GM19025 (cell line): ENCODE results near the gene TRAF3IP1.

Source experiments
- ATAC-seq: cut with Tn5 transposase; IDR thresholded peaks from one replicate; pipeline ENCODE4 v1.9.1; 2021; ENCODE audit warnings: mild to moderate bottlenecking, low read depth, moderate library complexity; ENCODE audit not compliant: unreplicated experiment

The TRAF3IP1 gene

GRCh38 chr2:238376884-238377391 is 56.6 kb downstream of the TRAF3IP1 start:
- ATAC-seq, result no peak

DNA sequence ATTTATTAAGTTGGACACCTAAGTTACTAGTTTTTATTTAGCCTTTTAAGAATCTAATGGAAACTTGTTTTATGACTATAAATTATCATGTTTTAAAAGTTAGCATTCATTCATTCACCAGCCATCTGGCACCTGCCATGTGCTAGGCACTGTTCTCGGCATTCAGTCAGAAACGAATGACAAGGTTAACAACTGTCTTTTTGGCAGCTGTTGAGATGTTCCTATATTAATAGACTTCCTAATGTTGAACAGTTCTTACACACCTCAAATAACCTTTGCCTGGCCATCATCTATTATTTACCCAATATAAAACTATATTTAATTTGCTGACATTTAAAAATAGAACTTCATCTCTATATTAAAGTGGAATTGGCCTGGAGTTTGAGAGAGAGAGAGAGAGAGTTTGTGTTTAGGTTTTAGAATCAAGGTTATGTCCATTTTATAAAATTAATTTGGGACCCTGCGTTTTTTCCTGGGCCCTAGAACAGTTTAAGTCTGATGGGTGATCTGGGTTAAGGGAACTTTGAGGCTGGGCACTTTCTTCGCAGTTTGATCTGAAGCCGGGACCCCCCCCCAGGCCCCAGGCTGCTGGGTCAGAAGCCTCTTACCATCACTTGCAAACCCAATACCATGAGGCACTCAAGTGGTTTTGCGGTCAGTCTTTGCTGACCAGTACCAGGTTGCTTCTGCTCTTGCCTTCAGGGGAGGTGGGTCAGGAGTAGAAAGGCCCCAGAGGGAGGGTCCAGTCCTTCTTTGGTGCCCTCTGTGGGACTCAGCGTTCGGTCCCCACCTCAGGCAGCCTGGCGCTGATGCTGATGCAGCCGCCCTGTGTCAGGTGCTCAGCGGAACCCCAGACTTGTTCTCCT is 58.1 kb downstream of the TRAF3IP1 start:
- ATAC-seq, result no peak

- ATAC-seq, result no peak
These were observed 58.9 kb downstream of the TRAF3IP1 start for GRCh38 chr2:238379096-238379810.

DNA sequence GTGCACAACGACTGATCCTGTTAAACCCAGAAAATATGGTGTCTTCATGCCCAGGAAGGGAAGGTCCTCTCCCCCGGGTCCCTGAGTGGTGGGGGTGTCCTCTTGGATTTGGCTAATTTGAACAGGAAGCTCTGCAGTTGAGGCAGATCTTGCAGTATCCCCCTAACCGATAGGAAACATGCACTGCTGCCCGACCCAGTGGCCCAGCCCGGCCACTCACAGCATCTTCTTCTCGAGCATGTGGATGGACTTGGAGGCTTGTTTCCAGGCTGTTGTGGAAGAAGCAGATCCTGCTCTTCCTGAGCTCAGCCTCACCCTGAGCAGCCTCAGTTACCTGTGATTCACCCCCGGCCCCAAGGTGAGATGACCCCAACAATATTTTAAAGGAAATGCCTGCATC is 60.0 kb downstream of the TRAF3IP1 start:
- ATAC-seq, result no peak

GRCh38 chr2:238380785-238381184 is 60.5 kb downstream of the TRAF3IP1 start:
- ATAC-seq, result no peak

DNA sequence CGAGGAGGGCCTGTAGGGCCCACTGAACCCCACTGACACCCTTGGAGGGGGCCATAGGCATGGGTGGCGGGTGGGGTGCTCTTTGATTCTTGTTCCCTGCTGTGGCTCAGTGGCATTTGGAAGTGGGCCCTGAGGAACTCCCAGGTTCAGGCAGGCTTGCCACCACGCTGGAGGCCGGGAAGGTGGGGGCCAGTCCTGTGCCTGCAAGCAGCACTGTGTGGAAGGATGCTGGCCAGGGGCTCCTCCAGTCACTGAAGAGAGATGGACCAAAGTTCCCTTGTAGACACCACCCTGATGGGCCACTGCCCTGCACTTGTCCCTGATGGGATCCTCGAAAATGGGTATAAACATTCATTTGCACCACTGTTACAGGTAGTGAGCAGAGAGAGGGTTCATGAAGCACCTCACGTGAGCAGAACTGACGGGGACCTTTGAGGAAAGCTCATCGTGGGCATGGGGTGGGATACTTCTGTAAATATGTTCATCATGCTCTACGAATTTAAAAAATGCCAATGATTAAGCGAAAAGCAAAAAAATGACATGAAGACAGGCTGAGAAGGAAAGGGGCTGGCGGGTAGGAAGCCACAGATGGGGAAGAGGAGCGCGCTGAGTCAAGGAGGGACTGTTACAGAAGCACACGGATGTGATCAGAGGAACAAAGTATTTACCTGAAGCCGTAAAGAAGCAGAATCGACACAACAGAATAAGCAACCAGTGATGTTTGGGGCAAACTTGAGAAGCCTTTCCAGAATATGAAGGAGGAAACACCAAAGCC is 61.2 kb downstream of the TRAF3IP1 start:
- no peak for ATAC-seq

GRCh38 chr2:238382381-238382781 is 62.1 kb downstream of the TRAF3IP1 start:
- ATAC-seq, result no peak

DNA sequence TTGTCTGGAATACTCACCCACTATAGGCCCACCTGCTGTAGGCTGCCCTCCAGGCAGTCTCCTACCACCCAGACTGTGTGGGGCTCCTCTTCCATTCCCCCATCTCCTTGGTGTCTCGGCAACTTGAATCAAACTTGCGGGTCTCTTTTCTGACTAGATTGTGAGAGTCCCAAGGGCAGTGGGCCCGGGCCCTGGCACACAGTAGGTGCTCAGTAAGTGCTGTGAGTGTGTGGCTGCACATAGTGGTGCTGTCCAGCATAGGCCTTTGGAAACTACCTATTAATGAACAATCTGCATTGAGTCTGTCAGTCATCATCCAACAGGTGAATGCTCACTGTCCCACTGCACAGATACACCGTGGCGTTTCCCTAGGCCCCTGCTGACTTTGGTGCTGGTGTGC is 62.8 kb downstream of the TRAF3IP1 start:
- no peak for ATAC-seq

DNA sequence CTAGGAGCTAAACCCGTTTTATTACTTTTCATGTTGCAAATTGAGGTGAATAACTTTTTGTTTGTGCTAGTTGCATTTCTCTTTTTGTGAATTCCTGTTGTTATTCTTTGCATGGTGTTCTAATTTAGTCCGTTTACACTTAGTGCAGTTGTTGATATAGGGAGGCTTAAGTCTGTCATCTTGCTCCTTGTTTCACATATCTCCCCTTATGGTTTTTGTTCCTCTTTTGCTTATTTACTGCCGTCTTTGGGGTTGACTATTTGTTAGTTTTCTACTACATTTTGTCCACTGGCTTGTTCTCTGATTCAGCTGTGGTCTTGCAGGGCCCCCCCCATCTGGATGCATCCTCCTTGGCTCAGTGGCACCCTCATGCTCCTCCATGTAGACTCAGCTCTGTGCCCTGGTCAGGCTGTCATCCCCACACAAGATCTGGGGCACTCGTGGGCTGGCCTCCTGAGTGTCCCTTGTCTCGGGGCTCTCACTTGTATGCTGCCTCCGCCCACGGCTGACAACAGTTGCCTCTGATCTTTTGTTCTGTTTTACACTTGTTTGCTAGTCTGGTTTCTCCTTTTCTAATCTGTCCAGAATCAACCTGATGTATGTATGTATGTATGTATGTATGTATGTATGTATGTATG is 63.5 kb downstream of the TRAF3IP1 start:
- no peak for ATAC-seq

GRCh38 chr2:238387332-238387731 is 67.0 kb downstream of the TRAF3IP1 start:
- no peak for ATAC-seq

DNA sequence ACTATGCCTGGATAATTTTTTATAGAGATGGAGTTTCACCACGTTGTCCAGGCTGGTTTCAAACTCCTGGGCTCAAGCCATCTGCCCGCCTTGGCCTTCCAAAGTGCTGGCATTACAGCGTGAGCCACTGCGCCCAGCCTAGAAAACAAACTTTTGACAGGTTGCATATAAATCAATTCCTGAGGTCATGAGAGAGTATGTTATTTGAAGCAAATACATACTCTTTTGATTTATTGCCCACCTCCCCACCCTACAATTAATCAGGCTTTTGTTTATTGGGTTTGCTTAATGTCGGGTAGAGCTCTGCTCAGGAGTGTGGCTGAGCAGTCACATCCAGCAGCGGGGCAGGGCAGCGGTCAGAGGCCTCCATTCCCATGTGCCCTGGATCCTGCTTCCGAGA is 68.5 kb downstream of the TRAF3IP1 start:
- ATAC-seq, result no peak

GRCh38 chr2:238389988-238390589 is 69.8 kb downstream of the TRAF3IP1 start:
- no peak for ATAC-seq

- no peak for ATAC-seq
These were observed 70.8 kb downstream of the TRAF3IP1 start for GRCh38 chr2:238391042-238391689.

DNA sequence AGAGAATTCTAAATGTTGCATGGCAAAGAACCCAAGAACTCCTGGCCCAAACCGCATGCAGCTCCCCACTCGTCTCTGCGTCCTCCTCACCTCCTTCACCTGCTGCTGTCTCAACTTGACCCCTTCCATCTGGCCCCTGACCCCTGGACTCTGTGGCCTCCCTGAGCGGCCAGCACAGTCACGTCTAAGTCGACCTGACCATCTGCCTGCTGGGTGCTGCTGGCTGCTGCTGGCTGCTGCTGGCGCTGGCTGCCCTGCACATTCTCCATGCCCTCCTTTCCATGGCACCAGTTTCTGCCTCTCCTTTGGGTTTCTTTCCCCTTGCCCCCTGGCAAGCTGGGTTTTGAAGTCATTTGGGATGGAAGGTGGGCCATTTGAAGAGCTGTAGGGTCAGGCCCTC is 76.3 kb downstream of the TRAF3IP1 start:
- ATAC-seq, result no peak

DNA sequence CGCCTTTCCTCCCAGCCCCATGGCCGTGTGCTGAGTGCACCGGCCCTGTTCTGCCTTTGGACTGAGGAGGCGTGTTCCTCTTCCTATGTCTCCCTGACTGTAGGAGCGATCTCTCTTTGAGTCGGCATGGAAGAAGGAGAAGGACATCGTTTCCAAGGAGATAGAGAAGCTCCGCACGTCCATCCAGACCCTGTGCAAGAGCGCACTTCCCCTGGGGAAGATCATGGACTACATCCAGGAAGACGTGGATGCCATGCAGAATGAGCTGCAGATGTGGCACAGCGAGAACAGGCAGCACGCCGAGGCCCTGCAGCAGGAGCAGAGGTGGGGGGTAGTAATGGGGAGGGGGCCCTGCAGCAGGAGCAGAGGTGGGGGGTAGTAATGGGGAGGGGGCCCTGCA is 77.0 kb downstream of the TRAF3IP1 start:
- ATAC-seq, result no peak

DNA sequence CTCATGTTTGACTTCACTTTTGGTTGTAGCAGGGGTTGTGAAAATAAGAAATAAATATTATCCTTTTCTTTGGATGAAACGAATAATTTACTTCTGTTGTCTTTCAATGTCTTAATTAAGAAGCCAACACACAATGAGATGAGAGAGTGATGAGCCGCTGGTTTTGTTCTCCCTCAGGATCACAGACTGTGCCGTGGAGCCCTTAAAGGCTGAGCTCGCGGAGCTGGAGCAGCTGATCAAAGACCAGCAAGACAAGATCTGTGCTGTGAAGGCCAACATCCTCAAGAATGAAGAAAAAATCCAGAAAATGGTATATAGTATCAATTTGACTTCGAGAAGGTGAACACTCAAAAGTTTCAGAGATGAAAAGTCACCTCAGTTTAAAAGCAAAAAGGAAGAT is 78.3 kb downstream of the TRAF3IP1 start:
- ATAC-seq, result no peak

DNA sequence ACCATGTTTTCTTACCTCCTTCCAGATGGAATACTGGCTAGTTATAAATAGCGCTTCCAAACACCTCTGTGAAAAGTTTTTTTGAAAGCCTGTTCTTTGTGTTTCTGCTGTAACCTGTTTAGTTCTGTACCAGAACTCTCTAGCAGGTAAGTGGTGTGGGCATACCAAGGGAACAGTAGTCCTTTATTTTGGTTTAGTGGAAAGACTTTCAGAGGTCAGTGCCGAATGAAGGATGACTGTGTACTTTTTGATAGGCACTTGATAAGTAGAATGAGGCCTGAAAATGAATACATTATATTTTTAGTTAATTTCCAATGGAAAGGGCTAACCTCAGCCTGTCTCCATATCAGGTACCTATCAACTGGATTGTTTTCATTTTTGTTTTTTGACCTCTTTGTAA is 78.8 kb downstream of the TRAF3IP1 start:
- no peak for ATAC-seq

- ATAC-seq, result no peak
These were observed 81.2 kb downstream of the TRAF3IP1 start for GRCh38 chr2:238401551-238401950.

DNA sequence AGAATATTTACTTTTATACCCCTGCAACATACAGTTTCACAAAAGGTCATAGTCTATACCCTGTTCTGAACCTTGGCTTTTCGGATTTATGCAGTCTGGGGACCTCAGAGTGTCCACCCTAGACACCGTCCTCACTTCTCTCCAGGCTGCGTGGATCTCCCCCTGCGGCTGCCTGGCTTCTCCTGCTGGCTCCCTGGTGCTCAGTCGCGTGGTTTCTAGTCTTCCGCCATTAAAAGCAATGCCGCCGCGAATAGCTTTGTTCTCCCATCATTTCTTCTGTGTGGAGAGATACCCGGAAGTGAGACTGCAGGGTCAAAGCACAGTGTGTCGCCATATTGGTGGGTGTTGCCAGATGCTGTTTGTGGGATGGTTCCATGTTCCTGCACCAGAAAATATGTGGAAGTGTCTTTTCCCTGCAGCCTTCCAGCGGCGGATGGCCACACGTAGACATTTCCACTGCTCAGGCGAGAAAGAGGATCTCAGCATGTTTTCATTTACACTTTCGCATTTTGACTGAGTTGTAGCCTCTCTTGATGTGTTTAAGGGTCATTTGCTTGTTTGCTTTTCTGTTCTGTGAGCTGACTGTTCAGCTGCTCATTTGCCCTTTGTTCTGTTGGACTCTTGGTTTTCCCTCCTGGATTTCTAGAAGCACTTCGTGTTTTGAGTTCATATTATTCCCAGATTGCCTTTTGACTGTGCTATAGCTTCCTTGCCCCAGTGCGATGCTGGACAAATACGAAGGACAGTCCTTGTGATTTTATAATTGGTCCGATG is 83.5 kb downstream of the TRAF3IP1 start:
- no peak for ATAC-seq
